Prostate gland (tissue), 2 donors: ENCODE data around the gene BAIAP3. TPM values are rescaled to one million over a fixed set of nuclear protein-coding genes. Genes with fewer than 3 reads are reported as not detected.

ENCODE experiments used
- DNase-seq: peaks from one replicate; pipeline ENCODE4 v3.0.0-alpha.2; 2019; ENCODE audit warnings: low spot score
- H3K27ac ChIP-seq, 2 donors: fragments of 200-600 bp; sonication (generic); 2 replicates each; pipeline ENCODE4 v1.5.1; 2017 to 2019
- H3K27me3 ChIP-seq: fragments of 200-600 bp; sonication (generic); replicated peaks from 2 replicates; pipeline ENCODE4 v1.5.1; 2019; ENCODE audit not compliant: insufficient read depth
- H3K36me3 ChIP-seq, 2 donors: fragments of 200-600 bp; sonication (generic); 1 replicate in 1 of 2; 2 replicates in 1 of 2; pipeline versions ENCODE4 v1.5.1 to v1.8.1; 2017 to 2019
- H3K4me1 ChIP-seq: fragments of 200-600 bp; sonication (generic); replicated peaks from 2 replicates; pipeline ENCODE4 v1.5.1; 2019
- H3K4me3 ChIP-seq, 2 donors: fragments of 200-600 bp; sonication (generic); 2 replicates each; pipeline ENCODE4 v1.5.1; 2017 to 2019
- H3K9me3 ChIP-seq: fragments of 200-600 bp; sonication (generic); 2 replicates; pipeline ENCODE4 v1.5.1; 2017
- POLR2A ChIP-seq: fragments of 450-650 bp; IDR thresholded peaks from one replicate; pipeline ENCODE4 v1.6.1; 2016; ENCODE audit warnings: antibody characterized with exemption, mild to moderate bottlenecking
- POLR2AphosphoS5 ChIP-seq: sonication (generic); formaldehyde crosslinking; IDR thresholded peaks from one replicate; pipeline ENCODE4 v1.6.1; 2017; ENCODE audit warnings: antibody characterized with exemption
- WGBS: methylation state at CpG from one replicate; pipeline ENCODE4 v1.1.5; 2018; 5-methylcytosine and 5-hydroxymethylcytosine counted together
- intact Hi-C: fragments of 100-400 bp; cut with DNase I; formaldehyde crosslinking; loops from one replicate; pipeline ENCODE4 v1.14.2; 2022
- total RNA-seq, 2 donors: library from RNA; depleted of rRNA; stranded (reverse); fragments of >200 nt; gene quantifications; one replicate each; pipeline ENCODE4 v1.1.0, GENCODE V29; 2016
- TF ChIP-seq, protein P1 (sequence below), 4 experiments: fragments of 200-600 bp in 2 of 4; fragments of 450-650 bp in 2 of 4; sonication (generic) in 2 of 4; IDR thresholded peaks; 1 replicate in 3 of 4; 2 replicates in 1 of 4; pipeline ENCODE4 v1.5.1; 2016 to 2019; ENCODE audit warnings: antibody characterized with exemption in 4 of 4, mild to moderate bottlenecking in 2 of 4, moderate library complexity in 2 of 4

The BAIAP3 gene
- total RNA-seq, 2 donors from 2014 or later = 12.1 to 41.6 TPM

DNA sequence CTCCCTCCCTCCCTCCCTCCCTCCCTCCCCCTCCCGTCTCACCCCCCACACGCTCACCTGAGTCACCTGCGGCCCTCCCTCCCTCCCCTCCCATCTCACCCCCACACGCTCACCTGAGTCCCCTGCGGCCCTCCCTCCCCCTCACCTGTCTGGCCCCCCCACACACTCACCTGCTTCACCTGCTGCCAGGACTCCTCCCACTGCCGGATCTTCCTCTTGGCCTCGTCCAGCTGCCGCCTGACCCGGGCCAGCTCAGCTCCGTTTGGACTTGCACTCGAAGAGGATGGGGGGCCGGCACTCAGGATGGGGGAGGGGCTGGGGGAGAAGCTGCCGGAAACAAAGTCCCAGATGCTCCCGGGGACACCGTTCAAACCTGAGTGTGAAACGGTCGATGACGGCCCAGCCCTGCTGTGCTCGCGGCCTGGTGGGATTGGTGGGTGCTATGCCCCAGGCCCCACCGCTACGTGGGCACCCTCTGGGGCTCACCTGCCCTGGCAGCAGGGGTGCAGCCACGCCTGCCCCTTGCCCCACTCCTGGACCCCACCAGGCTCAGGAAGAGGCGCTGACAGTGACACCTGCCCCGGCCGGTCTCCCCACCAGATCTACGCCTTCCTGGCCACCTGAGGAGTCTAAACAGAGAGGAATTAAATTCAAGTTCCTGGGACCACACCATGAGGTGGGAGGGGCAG, 34.2 kb downstream of the BAIAP3 start:
- H3K9me3 ChIP-seq = no peaks in the 10 kb centered on the region
- no peak overlapping the region for H3K4me3 ChIP-seq

DNA sequence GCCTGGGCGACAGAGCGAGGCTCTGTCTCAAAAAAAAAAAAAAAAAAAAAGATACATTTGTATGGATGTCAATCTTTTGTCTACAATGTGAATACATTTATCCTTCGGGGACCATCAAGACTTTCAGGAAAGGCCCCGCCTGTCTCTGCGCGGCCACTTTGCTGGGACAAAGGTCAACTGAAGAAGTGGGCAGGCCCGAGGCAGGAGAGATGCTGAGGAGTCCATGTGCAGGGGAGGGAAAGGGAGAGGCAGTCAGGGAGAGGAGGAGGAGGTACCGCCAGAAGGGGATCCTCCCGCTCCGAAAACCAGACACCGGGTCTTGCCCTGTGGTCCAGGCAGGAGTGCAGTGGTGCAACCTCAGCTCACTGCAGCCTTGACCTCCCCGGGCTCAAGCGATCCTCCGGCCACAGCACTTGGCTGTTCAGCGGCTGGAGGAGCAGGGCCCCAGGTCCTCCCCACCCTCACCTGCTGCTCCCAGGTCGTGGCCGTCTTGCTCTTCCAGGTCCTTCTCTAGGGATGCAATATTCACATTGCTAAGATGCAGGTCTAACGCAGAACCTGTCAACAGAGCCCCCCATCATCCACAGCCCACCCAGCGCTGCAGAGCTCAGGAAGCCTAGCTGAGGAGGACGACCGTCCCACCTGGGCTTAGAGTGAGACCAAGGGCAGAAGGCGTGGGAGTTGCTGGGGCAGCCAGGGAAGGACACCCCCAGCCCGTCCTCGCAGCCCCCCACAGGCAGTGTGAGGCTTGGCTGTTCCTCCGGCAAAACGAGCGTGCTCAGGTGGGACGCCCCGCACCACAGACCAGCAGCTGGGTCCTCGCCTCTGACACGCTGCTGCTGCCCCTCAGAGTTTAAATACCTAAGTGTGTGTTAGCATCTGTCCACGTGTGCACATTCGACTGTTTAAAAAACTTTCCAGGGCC, 37.9 kb downstream of the BAIAP3 start:
- intact Hi-C loops = no loop called here
- WGBS = 87% methylated on average over 26 of the region's 33 CpGs
- H3K4me3 ChIP-seq = no peak overlapping the region
- DNase-seq = no peak
- no peak overlapping the region for H3K27ac ChIP-seq
- peaks cover 5% of the 10 kb centered on the region for H3K4me1 ChIP-seq
- no peaks in the 10 kb centered on the region for H3K36me3 ChIP-seq
- TF ChIP-seq POLR2AphosphoS5 = no peak
- TF ChIP-seq, protein P1, sequence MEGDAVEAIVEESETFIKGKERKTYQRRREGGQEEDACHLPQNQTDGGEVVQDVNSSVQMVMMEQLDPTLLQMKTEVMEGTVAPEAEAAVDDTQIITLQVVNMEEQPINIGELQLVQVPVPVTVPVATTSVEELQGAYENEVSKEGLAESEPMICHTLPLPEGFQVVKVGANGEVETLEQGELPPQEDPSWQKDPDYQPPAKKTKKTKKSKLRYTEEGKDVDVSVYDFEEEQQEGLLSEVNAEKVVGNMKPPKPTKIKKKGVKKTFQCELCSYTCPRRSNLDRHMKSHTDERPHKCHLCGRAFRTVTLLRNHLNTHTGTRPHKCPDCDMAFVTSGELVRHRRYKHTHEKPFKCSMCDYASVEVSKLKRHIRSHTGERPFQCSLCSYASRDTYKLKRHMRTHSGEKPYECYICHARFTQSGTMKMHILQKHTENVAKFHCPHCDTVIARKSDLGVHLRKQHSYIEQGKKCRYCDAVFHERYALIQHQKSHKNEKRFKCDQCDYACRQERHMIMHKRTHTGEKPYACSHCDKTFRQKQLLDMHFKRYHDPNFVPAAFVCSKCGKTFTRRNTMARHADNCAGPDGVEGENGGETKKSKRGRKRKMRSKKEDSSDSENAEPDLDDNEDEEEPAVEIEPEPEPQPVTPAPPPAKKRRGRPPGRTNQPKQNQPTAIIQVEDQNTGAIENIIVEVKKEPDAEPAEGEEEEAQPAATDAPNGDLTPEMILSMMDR (IDR thresholded peaks at IDR 0.05) = no peak
- no peak for TF ChIP-seq POLR2A
- no peaks in the 10 kb centered on the region for H3K9me3 ChIP-seq
- no peaks in the 10 kb centered on the region for H3K27me3 ChIP-seq

More for the DNA sequence above, 34.2 kb downstream of the BAIAP3 start:
- Histone ChIP-seq H3K27me3 (no peaks in the 10 kb centered on the region), H3K4me1 (peaks cover 5% of the 10 kb centered on the region), H3K27ac (peak overlapping the region; percentile 67 to 77), H3K36me3 (peaks cover 2 to 5% of the 10 kb centered on the region in 2 donors)
- DNase-seq = peak; percentile 74
- intact Hi-C loops = loop anchor here (10.0 kb wide), 1 partner anchor 63 kb away; the partner anchor contains the start of gene UBE2I
- WGBS = 56% methylated on average over 27 of the region's 27 CpGs
- TF ChIP-seq POLR2A = no peak
- TF ChIP-seq, protein P1 (IDR thresholded peaks at IDR 0.05) = no peak
- no peak for TF ChIP-seq POLR2AphosphoS5

DNA sequence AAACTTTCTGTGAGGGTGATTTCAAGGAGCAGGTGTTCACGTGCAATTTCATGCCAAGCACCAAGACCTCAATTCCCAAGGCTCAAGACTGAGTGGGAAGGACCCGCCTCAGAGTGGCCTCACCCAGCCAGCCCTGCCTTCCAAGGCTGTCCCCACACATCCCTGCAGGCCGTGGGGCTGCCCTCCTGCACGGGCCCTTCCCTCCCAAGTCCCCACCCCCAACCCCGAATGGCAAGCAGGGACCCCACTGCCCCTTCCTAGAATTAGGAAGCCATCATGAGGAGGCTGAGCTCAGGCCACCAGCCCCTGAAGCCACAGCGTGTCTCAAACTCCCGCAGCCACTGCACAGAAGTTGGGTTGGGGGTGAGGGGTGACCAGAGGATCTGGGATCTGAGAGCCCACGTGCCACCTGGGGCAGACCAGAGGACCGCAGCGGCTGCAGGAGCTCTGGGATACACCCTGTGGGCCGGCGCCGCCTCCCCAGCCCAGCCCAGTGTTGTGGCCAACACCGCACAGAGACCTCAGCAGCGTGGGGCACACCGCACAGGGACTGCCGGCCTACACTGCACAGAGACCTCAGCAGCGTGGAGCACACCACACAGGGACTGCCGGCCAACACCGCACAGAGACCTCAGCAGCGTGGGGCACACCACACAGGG, 39.0 kb downstream of the BAIAP3 start:
- TF ChIP-seq POLR2A (no peak), POLR2AphosphoS5 (no peak)
- TF ChIP-seq, protein P1 (IDR thresholded peaks at IDR 0.05) = no peak
- 92% methylated on average over 16 of the region's 21 CpGs for WGBS
- Histone ChIP-seq H3K4me3 (no peak overlapping the region), H3K4me1 (peaks cover 5% of the 10 kb centered on the region), H3K9me3 (no peaks in the 10 kb centered on the region), H3K27ac (no peak overlapping the region), H3K36me3 (no peaks in the 10 kb centered on the region), H3K27me3 (no peaks in the 10 kb centered on the region)
- DNase-seq = no peak
- intact Hi-C loops = no loop called here

DNA sequence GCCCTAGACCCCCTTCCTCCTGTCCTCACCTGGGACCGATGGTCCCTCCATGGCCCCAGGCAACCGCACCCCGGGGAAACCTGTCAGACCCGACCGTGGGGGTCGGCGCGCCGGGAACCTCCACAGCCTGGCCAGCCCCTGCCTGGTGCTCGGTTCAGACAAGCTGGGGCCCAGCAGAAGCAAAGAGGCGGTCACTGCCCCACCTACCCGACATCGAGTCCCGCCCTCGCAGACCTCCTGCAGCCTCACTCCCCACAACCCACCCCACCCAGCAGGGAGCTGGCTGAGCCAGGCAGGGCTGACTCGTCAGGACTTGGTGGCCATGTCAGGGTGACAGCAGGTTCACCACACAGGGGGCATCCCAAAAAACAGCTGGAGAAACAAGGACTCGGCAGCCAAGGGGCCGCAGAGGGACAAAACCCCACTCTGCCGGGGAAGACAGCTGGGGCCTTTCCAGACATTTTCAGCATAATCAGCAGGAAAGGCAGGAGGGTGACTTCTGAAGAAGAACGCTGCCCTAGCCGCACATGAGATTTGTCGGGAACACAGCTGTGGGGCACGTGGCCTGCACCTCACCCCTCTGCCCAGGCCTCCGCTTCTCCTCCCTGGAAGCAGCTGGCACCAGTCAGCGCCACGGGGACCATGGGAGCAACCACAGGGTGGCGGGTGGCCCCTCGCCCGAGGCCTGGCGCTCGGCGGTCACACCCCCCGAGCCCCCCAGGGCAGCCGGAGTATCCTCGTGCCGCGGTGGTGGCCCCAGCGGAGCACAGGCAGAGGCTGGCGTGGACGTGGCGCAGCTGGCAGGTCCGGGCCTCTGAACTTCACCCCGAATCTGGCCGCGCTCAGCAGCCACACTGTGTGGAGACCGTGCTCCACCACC, 41.2 kb downstream of the BAIAP3 start:
- no peak for DNase-seq
- TF ChIP-seq POLR2AphosphoS5 (no peak), POLR2A (no peak)
- TF ChIP-seq, protein P1 (IDR thresholded peaks at IDR 0.05) = no peak
- H3K36me3 ChIP-seq = no peaks in the 10 kb centered on the region
- no peak overlapping the region for H3K4me3 ChIP-seq
- no peaks in the 10 kb centered on the region for H3K27me3 ChIP-seq
- H3K4me1 ChIP-seq = no peaks in the 10 kb centered on the region
- no peaks in the 10 kb centered on the region for H3K9me3 ChIP-seq
- no peak overlapping the region for H3K27ac ChIP-seq
- intact Hi-C loops = no loop called here
- WGBS = 85% methylated on average over 46 of the region's 46 CpGs
